GM19023 (cell line): ENCODE measurements around the gene PNPLA7.
A peak's percentile ranks its signal among the peaks of the same experiment; 100 is the strongest.
"Not testable (repeated sequence)": the region's sequence is repeated elsewhere in the genome, so short reads cannot be mapped to it uniquely, and the experiment has no call there.

Experiments used
- ATAC-seq: cut with Tn5 transposase; IDR thresholded peaks from one replicate; pipeline ENCODE4 v1.9.1; 2021; ENCODE audit warnings: mild to moderate bottlenecking, moderate library complexity; ENCODE audit not compliant: unreplicated experiment

Gene PNPLA7

DNA sequence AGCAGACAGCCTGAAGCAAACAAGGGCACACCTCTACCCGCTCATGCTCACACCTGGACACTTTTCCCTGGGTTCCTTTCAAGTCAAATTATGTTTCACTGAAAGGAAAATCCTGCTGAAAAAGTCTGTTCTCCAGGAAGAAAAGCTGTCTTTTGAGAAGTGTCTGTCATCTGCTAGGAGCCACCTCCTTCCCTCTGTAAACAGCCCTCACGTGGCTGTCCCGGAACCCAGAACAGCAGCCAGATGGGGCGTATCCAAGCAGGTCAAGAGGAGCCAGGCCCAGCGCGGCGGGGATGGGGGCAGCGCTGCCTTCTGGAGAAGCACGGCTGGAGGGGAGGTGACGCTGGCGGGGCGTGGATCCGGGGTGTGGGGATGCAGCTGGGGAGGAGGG lies at the start of gene PNPLA7:
TSS of gene PNPLA7 (minus strand) at position 172 of the 391 bp plus-strand sequence. CDS start 205 bp downstream, outside the sequence.
- ATAC-seq, result no peak

DNA sequence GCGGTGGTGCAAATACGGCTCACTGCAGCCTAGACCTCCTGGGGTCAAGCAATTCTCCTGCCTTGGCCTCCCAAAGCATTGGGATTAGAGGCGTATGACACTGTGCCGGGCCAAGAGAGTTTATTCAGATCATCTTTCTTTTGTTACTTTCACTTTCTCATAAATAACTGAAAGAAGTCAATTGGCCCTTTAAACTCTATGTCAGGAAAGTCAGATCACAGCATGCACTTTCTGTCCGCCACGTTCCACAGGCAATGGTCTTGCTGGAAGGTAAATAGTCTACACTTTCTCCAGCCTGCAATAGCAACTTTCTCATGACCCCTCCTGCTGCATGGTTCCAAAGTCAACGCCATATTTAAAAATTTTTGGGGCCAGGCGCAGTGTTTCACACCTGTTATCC lies 48.7 kb upstream of the PNPLA7 start:
- no peak for ATAC-seq

- not testable (repeated sequence) for ATAC-seq
Observed at GRCh38 chr9:137596577-137596976, 46.4 kb upstream of the PNPLA7 start.

DNA sequence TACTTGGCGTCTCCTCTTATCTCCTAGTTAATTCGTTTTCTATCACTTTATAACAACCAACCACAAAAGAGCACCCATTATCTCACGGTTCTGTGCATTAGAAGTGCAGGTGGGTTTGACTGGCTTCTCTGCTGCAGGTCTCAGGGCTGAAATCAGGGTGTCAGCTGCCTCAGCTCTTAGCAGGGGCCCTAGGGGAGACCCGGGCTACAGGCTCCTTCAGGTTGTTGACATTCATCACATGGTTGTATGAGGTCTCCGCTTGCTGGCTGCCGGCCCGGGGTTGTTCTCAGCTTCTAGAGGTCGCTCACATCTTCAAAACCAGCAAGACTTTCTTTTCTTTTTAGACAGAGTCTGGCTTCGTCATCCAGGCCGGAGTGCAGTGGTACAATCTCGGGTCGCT lies 43.0 kb upstream of the PNPLA7 start:
- ATAC-seq, result no peak

- no peak for ATAC-seq
Observed at GRCh38 chr9:137592767-137593166, 42.6 kb upstream of the PNPLA7 start.

- peak; percentile 88 for ATAC-seq
Observed at GRCh38 chr9:137590469-137591383, 40.5 kb upstream of the PNPLA7 start, which contains the start of gene ZMYND19. Gene ZMYND19 (minus strand): TSS chr9:137590512. CDS start chr9:137590263, 249 bp downstream.

- ATAC-seq, result peak; percentile 13
Observed at GRCh38 chr9:137590123-137590468, 39.9 kb upstream of the PNPLA7 start.

DNA sequence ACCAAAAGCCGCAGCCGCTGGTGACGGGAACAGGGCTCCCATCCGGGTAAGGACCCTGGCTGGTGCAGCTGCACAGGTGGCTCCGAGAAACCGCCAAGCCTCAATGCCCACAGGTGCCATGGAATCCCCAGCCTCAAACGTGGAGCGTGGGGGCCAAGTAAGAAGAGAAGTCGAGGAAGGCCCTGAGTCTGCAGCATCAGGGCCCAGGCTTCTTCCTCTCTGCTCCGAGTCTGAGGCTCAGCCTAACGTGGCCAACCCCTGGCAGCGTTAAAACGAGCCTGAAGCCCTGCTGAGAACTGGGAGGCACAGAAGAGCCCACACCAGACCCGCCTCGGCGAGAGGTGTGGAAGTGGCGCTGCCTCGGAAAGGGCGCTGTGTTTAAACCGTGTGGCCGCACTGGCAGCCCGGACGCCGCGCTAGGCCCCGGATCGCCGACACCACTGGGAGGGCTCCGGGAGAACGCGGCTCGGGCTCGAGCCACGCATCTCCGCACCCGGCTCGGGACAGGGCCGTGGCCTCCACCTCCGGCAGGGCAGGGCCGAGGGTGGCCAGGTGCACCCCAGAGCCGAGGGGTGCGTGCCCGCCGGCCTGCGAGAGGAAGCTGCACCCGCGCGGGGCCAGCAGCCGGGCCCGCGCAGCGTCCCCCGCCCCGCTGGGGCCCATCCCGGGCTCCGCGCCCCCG lies 39.4 kb upstream of the PNPLA7 start:
- peak; percentile 5 for ATAC-seq

- ATAC-seq, result no peak
Observed at GRCh38 chr9:137588891-137589290, 38.7 kb upstream of the PNPLA7 start.

GRCh38 chr9:137588311-137588710 lies 38.1 kb upstream of the PNPLA7 start:
- no peak for ATAC-seq

DNA sequence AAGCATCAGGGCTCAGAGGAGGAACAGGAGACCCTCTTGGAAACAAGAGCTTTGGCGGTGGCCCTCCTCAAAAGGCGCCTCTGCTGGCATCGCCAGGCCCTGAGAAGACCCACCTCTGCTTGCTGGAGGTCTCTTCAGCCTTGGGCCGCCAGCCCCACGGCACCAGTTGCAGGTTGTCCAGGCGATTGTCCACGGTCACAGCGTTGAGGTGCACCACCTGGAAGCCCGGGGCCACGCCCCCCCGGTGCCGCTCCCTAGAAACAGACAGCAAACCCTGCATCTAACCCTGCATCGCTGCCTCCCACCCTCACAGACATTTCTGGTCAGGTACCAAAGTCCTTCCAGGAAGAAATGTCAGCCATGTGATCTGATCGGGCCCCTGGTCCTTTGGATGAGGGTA lies 36.7 kb upstream of the PNPLA7 start:
- ATAC-seq, result no peak

DNA sequence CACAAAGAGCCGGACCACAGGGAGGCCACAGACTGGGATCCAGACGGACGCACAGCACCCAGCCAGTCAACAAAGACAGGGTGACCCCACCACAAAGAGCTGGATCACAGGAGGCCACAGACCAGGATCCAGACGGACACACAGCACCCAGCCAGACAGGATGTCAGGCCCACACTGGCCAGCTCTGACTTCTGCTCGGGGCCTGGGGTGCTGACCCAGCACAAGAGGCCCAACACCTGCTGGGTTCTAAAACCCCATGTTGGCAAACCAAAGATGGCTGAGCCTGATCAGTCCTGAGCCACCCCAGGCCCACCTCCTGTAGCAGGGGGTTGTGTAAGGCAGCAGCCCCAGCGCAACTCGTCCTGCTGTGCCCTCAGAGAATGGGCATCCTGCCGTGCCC lies 33.8 kb upstream of the PNPLA7 start:
- no peak for ATAC-seq

- ATAC-seq, result no peak
Observed at GRCh38 chr9:137583347-137583746, 33.1 kb upstream of the PNPLA7 start.

DNA sequence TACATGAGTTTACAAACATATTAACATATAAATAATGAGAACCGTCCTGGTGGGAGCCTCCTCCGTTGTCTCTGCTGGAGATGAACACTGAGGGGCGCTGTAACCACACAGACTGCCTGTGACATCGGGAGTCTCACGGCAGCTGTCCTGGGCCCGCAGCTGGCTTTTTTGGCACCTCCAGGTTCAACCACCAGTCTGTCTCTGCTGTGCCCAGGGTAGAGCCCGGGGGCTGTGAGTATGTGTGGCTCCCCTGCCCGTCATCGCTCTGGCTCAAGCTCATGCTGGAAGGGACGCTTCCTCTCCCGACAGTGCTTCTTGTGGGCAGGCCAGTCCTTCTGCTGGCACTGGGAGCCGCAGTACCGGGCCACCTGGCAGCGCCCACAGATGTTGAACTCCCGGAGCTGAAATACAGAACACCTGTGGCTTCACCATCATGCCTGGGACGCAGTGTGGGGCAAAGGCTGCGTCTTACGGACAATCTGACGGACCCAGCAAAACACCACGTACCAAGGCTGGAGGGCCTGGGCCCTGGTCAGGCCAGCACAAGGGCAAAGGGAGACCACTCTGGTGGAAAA lies 32.2 kb upstream of the PNPLA7 start:
- no peak for ATAC-seq

DNA sequence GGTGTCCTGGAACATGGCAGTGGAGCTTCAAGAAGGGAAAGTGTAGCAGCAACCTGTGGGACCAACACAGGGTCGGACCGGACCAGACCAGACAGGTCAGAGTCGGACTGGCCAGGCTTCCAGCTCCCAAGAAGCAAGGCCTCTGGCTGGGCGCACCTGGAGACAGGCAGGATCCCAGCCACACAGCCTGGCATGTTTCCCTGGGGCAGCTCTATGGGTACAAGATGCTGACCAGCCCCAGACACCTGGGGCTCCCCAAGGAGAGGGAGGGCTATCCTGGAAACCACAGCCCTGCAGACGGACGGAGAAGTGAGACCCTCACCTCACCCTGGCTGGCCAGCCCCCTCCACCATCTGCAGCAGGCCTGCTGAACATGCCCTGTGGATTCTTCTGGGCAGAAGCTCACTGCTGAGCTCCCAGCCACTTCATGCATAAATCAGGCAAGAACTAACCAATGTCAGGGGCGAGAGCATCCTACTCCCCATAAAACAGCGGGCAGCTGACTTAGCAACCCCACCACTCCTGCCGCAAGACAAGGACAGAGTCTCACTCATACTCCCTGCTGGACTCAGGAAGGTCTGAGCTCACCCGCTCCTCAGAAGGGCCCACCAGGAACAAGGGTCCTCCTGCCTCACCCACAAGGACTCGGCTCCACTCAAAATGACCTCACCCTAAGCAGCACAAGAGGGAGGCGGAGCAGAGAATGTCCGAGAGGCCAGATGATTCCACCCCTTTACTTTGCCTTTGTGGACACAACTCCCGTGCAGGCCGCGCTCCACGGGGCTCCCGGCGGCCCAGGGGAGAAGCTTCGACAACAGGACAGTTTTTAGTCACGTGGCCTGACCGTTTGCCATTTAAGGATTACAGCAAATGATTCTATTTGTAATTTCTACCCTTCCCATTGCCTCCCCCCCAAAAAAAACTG lies 31.4 kb upstream of the PNPLA7 start:
- no peak for ATAC-seq

DNA sequence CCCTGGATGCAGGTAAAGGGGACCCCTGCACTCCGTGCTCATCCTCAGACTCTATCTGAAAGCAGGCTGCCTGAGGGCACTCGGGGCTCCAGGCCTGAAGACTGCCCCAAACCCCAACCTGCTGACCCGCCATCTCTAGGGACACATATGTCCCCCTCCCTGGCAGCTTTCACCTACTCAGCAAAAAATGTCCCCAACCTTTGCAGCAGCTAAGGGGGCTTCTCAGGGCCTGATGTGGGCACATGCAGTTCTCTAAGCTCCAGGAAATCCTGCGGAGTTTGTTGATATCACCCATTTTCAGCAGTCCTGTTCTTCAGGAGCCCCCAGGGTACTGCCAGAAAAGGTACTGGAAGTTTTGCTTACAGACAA lies 30.7 kb upstream of the PNPLA7 start:
- no peak for ATAC-seq

GRCh38 chr9:137580209-137580953 lies 30.2 kb upstream of the PNPLA7 start:
- no peak for ATAC-seq

- ATAC-seq, result no peak
Observed at GRCh38 chr9:137579259-137579604, 29.0 kb upstream of the PNPLA7 start.

GRCh38 chr9:137578518-137579258 lies 28.5 kb upstream of the PNPLA7 start, which contains the start of gene DPH7:
Gene DPH7 (minus strand): TSS chr9:137578925. CDS start chr9:137578777, 148 bp downstream.
- peak; percentile 83 for ATAC-seq
